GM19193 (cell line): ENCODE measurements around the gene GLB1L.
A peak's percentile ranks its signal among the peaks of the same experiment; 100 is the strongest.

Experiments
- POLR2A ChIP-seq: IDR thresholded peaks from 4 replicates; pipeline ENCODE4 v1.6.1; 2011; ENCODE audit not compliant: insufficient read depth, insufficient read length; ENCODE audit errors: extremely low read depth

The GLB1L gene

DNA sequence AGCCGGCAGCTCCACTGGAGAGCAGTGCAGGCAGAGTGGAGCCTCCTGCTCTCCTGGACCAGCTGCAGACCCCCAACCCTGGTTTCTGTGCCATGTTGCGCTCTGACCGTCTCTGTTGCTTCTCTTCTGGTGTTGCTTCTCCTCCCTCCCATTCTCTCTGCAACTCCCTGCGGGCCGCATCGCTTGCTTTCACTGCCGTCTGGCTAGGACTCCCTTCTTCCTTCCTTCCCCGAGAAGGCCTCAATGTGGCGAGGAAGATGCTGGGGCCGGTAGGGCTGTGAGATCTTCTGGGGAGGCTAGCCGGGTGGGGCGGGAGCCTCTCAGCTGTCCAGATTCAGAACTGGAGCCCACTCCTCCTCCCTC lies 40.1 kb upstream of the GLB1L start:
- TF ChIP-seq POLR2A = no peak

DNA sequence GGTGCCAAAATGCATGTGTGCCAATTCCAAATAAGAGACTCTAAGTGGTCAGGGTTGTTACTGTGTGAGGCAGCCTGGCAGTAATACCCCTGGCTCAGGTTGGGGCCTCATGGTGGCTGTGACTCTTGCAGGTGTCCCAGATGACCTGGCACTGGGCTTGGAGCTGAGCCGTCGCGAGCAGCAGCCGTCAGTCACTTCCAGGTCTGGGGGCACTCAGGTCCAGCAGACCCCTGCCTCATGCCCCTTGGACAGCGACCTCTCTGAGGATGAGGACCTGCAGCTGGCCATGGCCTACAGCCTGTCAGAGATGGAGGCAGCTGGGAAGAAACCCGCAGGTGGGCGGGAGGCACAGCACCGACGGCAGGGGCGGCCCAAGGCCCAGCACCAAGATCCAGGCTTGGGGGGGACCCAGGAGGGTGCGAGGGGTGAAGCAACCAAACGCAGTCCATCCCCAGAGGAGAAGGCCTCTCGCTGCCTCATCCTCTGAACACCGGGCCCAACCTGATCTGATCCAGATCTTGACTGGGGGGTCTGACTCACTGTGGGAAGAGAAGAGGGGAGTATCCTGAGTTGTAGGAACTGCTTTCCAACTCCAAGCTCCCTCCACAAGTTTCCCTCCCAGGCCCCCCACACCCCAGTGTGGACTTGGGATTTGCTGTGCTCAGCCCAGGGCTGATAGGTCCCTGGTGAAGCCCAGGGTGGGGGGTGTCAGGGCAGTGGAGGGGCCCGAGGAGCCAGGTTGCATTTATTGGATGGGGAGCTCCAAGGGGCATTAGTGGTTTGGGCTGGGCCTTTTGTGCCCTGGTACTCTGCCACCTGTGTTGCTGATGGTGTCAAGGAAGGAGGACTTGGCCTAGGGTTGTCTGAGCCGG lies 39.5 kb upstream of the GLB1L start:
- TF ChIP-seq POLR2A = no peak

DNA sequence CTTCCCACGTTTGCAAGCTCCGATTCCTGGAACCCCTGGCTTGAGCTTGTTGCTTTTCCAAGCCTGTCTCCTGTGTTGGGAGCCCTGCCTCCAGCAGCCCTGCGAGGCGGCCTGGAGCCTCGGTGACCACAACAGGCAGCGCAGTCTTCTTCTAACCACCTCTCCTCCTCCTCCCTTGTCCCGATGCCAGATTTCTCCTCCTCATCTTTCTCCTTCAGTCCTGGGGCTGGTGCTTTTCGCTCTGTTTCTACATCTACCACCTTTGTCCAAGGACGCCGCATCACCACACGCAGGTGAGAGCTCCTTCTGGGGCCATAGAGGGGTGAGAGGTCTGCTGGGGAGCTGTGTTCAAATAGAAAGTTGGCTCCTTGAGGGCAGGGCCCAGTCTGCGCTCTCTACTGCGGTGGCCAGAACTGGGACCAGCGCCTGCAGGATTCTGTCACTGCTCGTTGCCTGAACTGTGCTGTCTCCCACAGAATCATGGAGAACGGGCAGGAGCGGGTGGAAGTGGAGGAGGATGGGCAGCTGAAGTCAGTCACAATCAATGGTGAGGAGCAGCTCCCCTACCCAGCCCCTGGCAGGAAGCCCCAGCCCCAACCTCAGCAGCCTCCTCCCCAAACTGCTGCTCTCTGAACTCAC lies 37.8 kb upstream of the GLB1L start:
- TF ChIP-seq POLR2A = no peak

DNA sequence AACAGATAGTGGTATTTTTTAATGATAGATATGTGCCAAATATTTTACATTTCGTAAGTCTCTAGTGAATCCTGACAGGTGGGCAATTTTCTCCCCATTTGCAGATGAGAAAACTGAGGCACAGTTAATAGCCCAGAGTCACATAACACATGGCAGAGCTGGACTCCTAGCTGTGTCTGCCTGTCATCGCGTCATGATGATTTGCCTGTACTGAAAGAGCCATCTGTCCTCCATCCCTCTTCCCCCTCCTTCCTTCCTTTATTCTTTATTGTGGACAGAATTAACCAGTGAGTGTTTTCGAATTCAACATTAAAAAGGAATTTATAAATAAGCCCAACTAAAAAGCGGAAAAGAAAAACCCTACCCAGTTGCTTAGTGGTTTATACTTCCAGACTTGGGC lies 37.1 kb upstream of the GLB1L start:
- TF ChIP-seq POLR2A = no peak

DNA sequence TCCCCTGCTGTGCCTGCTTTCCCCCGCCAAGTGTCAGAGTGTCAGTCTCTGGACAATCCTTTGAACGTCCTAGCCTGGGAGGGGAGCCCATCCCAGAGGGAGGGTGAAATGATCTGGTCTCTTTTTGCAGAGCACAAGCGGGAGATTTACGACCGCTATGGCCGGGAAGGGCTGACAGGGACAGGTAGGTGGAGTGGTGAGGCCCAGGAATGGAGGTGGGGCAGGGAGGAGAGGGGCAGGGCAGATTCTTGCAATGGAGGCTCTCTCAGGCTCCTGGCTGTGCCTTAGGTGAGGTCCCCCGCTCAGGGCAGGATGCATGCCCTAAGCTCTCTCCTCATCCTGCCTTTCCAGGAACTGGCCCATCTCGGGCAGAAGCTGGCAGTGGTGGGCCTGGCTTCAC lies 36.3 kb upstream of the GLB1L start:
- no peak for TF ChIP-seq POLR2A

DNA sequence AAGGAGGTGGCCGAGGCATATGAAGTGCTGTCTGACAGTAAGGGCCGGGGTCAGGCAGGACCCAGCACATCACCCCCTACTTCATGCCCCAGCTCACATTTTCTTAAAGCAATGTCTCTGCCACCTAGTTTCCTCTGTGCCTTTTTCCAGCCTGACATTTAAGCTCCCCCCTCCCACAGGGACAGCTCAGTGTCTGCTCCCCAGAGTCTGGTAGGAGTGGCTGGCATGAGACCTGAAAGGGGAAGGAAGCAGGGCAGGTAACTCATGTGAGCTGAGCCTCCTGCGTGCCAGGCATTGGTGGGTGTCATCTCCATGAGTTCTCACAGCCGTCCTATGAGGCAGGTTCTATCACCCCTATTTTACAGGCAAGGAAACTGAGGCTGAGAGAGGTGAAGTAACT lies 35.4 kb upstream of the GLB1L start:
- TF ChIP-seq POLR2A = no peak

DNA sequence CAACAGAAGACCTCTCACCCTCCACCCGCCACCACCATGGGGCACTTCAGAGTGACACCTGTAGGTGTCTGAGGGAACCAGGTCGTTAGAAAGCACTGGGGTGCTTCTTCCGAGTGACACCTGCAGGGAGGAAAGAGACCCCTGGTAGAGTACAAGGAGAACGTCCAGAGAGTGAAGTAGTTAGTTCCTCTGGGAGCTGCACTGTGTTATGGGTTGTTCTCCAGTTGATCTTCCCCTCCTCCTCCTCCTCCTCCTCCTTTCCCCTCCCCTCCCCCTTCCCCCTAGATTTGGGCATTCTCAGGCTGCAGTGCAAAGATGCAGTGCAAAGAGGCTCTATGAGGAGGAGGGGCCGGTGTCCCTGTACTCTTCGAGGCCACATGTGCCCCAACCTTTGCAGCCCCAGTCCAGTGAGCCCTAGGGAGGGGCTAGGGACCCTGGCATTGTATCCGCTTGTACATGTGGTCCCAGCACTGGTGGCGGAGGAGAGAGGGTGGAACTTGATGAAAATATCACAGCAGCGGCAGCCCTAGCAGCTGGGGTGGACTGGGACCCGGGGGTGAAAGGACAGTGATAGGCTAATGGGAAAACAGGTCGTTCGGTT lies 34.8 kb upstream of the GLB1L start:
- TF ChIP-seq POLR2A = no peak

DNA sequence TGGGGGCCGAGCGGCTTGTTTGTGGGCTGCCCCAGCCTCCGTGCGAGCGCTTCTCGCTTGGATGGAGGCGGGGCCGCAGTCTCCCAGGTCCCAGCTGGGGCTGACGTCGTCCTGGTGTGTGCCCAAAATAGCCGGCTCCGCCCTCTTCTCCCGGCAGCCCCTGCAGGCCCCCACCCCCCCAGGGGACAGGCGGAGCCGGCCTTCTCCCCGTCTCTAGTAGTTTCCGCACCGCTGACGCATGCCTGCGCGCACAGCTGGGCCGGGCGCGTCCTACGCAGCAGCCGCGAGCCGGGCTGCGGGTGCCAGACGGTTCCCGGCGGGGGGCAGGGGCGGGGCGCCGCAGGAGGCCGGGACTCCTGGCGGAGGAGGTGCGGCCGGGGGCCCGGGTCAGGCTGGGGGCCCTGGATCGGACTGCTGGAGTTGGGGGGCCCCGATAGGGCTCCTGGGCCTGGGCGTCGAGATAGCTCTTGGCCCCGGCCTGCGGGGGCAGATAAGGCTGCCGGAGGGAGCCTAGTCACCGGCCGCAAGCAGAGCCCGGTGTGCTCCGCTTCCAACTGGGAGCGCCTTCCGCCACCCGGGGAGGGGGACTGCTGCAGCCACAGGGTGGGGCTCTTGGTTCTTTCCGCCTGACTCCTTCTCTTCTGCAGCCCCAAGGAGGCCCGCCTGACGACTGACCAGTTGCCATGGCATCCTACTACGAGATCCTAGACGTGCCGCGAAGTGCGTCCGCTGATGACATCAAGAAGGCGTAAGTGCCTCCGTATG lies 34.1 kb upstream of the GLB1L start, which contains the start of gene DNAJB2:
Gene DNAJB2, plus strand, starts transcription at position 216 of the 765 bp plus-strand sequence. Its CDS starts 468 bp downstream, at position 684.
- TF ChIP-seq POLR2A = peak; percentile 86

DNA sequence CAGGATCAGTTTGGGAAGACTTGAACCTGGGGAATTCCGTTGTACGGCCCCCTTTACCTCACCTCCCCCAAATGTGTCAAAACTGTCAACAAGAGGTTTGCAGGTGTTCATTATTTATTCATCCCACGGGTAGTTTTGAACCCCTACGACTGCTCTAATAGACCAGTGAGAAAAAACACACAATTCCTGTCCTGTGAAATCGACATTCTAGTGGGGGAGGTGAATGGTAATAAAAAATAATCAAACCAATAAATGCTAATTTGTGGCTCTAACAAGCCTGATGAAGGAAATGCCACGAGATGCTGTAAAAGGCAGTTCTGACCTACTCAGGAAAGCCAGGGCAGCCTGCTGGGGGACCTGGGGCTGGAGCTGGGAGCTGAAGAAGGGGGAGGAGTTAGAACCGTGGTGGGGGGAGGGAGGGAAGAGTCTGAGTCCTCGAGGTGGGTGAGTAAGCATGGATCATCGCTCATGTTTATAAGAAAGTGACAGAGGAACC lies 33.5 kb upstream of the GLB1L start:
- TF ChIP-seq POLR2A = no peak

DNA sequence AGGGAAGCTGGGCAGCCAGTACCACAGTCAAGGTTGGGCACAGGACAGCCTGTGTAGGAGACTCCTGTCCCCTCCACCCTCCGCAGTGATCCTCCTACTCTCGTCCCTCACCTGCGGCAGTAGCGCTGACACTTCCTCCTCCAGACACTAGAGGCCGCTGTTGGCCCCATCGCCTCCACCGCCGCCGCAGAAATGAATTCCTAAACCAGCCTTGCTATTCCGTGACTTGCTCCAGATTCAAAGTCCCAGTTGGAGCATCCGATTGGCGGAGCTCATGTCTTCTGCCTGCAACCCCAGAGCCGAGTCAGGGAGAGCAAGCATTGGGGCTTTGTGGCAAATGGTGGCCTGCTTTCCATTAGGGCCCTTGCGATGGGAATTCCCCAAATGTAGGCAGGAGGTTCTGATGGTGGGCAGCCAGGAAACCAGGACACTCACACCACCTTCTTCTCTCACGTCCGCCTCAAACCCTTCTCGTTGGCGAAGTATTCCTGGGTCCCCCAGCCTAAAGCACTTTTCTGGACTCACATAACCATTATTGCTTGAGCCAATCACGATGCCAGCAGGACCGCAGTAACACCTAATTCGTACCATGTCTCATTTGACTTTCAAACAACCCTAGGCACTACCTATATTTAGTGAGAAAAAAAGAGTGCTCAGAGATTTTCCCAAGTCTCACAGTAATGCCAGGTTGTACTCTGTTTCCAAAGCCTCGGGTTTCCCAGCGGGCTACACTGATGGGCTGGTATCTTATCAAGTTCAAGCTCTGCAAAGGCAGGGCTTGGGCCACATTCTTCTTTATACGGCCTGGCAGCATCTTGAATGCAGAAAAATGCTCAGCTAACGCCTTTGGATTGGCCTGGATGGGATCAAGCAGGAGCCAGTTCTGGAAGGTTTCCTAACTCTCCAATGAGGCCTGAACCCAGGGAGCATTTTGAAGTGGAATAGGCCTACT lies 32.7 kb upstream of the GLB1L start:
- TF ChIP-seq POLR2A = no peak

DNA sequence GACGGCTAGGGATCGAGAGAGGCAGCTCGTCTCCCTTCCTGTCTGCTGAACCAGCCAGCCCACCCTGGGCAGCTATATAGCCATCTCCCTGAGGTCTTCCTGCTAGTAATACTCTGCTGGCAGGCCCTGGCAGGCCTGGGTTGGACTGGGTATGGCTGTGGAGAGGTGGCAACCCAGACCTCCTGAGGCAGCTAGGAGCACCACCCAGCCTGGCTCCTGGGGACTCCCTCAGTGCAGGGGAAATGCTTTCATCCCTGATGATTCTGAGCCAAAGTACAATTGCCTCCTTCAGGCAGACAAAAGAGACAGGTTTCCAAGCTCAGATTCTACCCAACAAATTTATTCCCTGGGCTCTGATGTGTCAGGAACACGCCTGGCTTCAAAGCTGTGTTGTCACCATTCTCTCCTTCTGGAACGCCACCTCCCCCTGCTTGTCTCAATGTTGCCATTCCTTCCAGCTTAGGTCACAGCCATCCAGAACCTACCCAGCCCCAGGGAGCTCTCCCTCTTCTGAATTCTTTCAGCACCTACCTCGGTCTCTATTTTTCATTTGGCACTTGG lies 29.2 kb upstream of the GLB1L start:
- no peak for TF ChIP-seq POLR2A

DNA sequence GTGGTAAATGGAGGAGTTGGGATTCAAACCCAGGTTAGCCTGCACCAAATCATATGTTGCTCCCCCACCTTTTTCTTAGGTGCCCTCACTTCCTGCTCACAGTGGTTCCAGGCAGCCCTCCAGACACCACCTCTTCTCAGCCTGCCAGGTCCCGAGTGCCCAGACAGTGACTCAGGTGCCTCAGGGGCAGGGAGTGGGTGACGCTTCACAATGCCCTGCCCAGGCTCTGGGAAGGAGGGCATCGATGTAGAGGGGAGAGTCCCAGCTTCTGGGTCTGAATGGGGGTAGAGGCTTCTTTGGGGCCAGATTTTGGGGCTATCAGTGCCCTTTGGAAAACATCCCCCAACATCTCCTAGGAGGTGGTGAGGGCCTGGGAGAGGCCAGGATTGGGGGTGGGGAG lies 28.7 kb upstream of the GLB1L start:
- TF ChIP-seq POLR2A = no peak

DNA sequence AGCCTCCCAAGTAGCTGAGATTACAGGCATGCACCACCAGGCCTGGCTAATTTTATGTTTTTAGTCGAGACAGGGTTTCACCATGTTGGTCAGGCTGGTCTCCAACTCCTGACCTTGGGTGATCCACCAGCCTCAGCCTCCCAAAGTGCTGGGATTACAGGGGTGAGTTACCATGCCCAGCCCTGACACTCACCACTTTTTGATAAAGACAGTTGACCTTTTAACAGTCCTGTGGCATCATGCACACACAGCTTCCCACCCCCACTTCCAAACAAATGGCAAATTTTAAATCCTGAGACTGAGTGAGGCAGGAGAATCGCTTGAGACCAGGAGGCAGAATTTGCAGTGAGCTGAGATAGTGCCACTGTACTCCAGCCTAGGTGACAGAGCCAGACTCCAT lies 27.8 kb upstream of the GLB1L start:
- TF ChIP-seq POLR2A = no peak
